HuH-7 (cell line): Measurements from ENCODE around the gene RPL41.
A peak's percentile ranks its signal among the peaks of the same experiment; 100 is the strongest.
"Not testable (repeated sequence)": the region's sequence is repeated elsewhere in the genome, so short reads cannot be mapped to it uniquely, and the experiment has no call there.

Experiments
- DNase-seq: peaks from one replicate; pipeline ENCODE4 v3.0.0; 2011; ENCODE audit warnings: low spot score

Gene RPL41

GRCh38 chr12:56103066-56103711 lies 13.2 kb upstream of the RPL41 start:
- no peak for DNase-seq

- DNase-seq: no peak
These were observed 12.7 kb upstream of the RPL41 start for GRCh38 chr12:56103823-56104108.

GRCh38 chr12:56104109-56104814 lies 12.2 kb upstream of the RPL41 start, which contains the start of gene PA2G4:
PA2G4 (plus strand) TSS chr12:56104559; CDS start chr12:56104738, 179 bp downstream.
- DNase-seq: peak; percentile 90

- DNase-seq: no peak
These were observed 11.4 kb upstream of the RPL41 start for GRCh38 chr12:56104815-56105608.

GRCh38 chr12:56105609-56105902 lies 10.9 kb upstream of the RPL41 start:
- no peak for DNase-seq

GRCh38 chr12:56107242-56107641 lies 9.2 kb upstream of the RPL41 start:
- DNase-seq: no peak

- no peak for DNase-seq
These were observed 5.9 kb upstream of the RPL41 start for GRCh38 chr12:56110571-56110970.

- no peak for DNase-seq
These were observed 2.3 kb upstream of the RPL41 start for GRCh38 chr12:56114084-56114483.

GRCh38 chr12:56115329-56115728 lies 1.1 kb upstream of the RPL41 start:
- DNase-seq: no peak

- DNase-seq: not testable (repeated sequence)
These were observed 761 bp downstream of the RPL41 start for GRCh38 chr12:56117082-56117706.

- DNase-seq: peak; percentile 85
These were observed 1.6 kb downstream of the RPL41 start, which contains the start of gene ZC3H10 for GRCh38 chr12:56117778-56118687. ZC3H10 (plus strand) TSS chr12:56118266; CDS start chr12:56120563, 2,297 bp downstream.

GRCh38 chr12:56118688-56119357 lies 2.4 kb downstream of the RPL41 start:
- DNase-seq: no peak

- peak; percentile 95 for DNase-seq
These were observed 2.9 kb downstream of the RPL41 start for GRCh38 chr12:56119361-56119796.

- no peak for DNase-seq
These were observed 3.9 kb downstream of the RPL41 start for GRCh38 chr12:56120158-56120846.

GRCh38 chr12:56121204-56121870 lies 4.9 kb downstream of the RPL41 start:
- no peak for DNase-seq

- DNase-seq: no peak
These were observed 6.2 kb downstream of the RPL41 start for GRCh38 chr12:56122637-56123036.

- DNase-seq: no peak
These were observed 7.7 kb downstream of the RPL41 start for GRCh38 chr12:56124133-56124532.

GRCh38 chr12:56126732-56127239 lies 10.4 kb downstream of the RPL41 start:
- DNase-seq: no peak

- DNase-seq: no peak
These were observed 11.1 kb downstream of the RPL41 start for GRCh38 chr12:56127485-56127887.
